NCI-H524 treated with DMSO at 0.1 percent for 48 hours (cell line): ENCODE results near the gene OTOL1.

Experiments
- DNase-seq: peaks from one replicate; lab custom pipeline; 2025; lab: John Stamatoyannopoulos, UW

Gene OTOL1

GRCh38 chr3:161545824-161546223, 49.2 kb downstream of the OTOL1 start:
- DNase-seq = no peak

GRCh38 chr3:161548301-161548700, 51.7 kb downstream of the OTOL1 start:
- no peak for DNase-seq

- no peak for DNase-seq
Measured at GRCh38 chr3:161549261-161549660, 52.7 kb downstream of the OTOL1 start.

- no peak for DNase-seq
Measured at GRCh38 chr3:161550491-161551195, 54.0 kb downstream of the OTOL1 start.

- no peak for DNase-seq
Measured at GRCh38 chr3:161551697-161552096, 55.1 kb downstream of the OTOL1 start.

GRCh38 chr3:161552984-161553560, 56.5 kb downstream of the OTOL1 start:
- no peak for DNase-seq
